ENCODE measurements around the gene CAV1. TPM values are rescaled to one million over a fixed set of nuclear protein-coding genes. Genes with fewer than 3 reads are reported as not detected.

The CAV1 gene
- total RNA-seq, 1 experiment from 2014 or later = 20.2 TPM

DNA sequence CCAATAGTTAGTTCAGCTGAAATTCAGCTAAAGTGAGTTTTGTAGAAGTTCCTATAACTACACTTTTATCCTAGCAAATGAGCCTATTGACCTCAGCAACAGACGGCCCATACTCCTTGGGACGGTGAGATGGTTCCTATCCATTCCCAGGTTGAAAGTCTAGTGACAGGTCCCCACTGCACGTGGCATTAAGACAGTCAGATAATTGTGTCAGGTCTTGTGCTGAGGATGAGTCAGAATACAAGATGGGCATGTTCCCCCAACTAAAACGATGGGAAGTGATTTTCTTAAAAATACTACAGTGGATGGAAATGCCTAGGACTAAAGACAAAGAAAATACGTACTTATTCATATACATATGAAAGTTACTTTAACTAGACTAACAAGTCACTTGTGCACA lies 2.1 kb downstream of the CAV1 start:
- Histone ChIP-seq H3K56ac (ENCODE audit: insufficient read length, low read depth, low read length) (no peak overlapping the region), H3K4ac (ENCODE audit: low read depth, low read length) (no peak overlapping the region), H2BK12ac (ENCODE audit: insufficient read length, low read depth, low read length) (no peak overlapping the region), H3K27ac (ENCODE audit: insufficient read length, low read depth, low read length) (no peak overlapping the region), H3K14ac (ENCODE audit: insufficient read depth, low read length) (no peak overlapping the region), H3K9me3 (ENCODE audit: control insufficient read depth, low read depth, low read length) (no peaks in the 10 kb centered on the region), H3K79me2 (ENCODE audit: insufficient read depth, low read length) (no peaks in the 10 kb centered on the region), H4K20me1 (ENCODE audit: control insufficient read depth, insufficient read depth, insufficient read length) (no peaks in the 10 kb centered on the region), H2AFZ (ENCODE audit: low read length) (no peak overlapping the region), H3K18ac (ENCODE audit: insufficient read length, low read depth, low read length) (no peak overlapping the region), H3K4me1 (ENCODE audit: insufficient read depth, low read length) (peaks cover 4% of the 10 kb centered on the region; the same call in 1 of the 2 replicates), H2BK15ac (ENCODE audit: low read depth, low read length) (no peak overlapping the region), H3K27me3 (ENCODE audit: insufficient read depth, low read length) (no peaks in the 10 kb centered on the region), H3K79me1 (ENCODE audit: insufficient read depth, low read depth, low read length, poor library complexity, severe bottlenecking) (no peaks in the 10 kb centered on the region), H3K23ac (ENCODE audit: insufficient read length, low read depth, low read length) (no peak overlapping the region), H2AK5ac (ENCODE audit: insufficient read length, low read length) (no peak overlapping the region), H3T11ph (ENCODE audit: low read length) (no peak overlapping the region), H4K91ac (ENCODE audit: insufficient read length, low read depth, low read length) (no peak overlapping the region), H2BK5ac (ENCODE audit: insufficient read length, low read length) (no peak overlapping the region), H2BK120ac (ENCODE audit: low read depth, low read length, poor library complexity, severe bottlenecking) (no peak overlapping the region), H3K4me2 (ENCODE audit: insufficient read depth, insufficient read length, low read length) (peak overlapping the region; percentile 90), H3K23me2 (ENCODE audit: insufficient read length, low read depth, low read length, poor library complexity, severe bottlenecking) (peaks cover 20% of the 10 kb centered on the region), H2BK20ac (ENCODE audit: low read depth, low read length, poor library complexity, severe bottlenecking) (no peak overlapping the region), H4K5ac (ENCODE audit: insufficient read length, low read depth, low read length) (no peak overlapping the region), H4K8ac (replicated peaks; ENCODE audit: insufficient read length, low read depth, low read length) (no peak overlapping the region), H3K9ac (ENCODE audit: extremely low read depth, insufficient read length, low read length) (no peak overlapping the region)
- no peak for DNase-seq
- Mint-ChIP-seq H3K36me3 (ENCODE audit: insufficient read depth in 1 of 3, low read depth in 3 of 3) (no peaks in the 10 kb centered on the region), H3K4me1 (peaks cover 46 to 51% of the 10 kb centered on the region in 2 experiments), H3K27me3 (ENCODE audit: low read depth) (peaks cover 19% of the 10 kb centered on the region), H3K9me3 (no peaks in the 10 kb centered on the region), H3K27ac (no peak overlapping the region), H3K4me3 (peak overlapping the region; percentile 84 to 97)
- TF ChIP-seq, protein P1, sequence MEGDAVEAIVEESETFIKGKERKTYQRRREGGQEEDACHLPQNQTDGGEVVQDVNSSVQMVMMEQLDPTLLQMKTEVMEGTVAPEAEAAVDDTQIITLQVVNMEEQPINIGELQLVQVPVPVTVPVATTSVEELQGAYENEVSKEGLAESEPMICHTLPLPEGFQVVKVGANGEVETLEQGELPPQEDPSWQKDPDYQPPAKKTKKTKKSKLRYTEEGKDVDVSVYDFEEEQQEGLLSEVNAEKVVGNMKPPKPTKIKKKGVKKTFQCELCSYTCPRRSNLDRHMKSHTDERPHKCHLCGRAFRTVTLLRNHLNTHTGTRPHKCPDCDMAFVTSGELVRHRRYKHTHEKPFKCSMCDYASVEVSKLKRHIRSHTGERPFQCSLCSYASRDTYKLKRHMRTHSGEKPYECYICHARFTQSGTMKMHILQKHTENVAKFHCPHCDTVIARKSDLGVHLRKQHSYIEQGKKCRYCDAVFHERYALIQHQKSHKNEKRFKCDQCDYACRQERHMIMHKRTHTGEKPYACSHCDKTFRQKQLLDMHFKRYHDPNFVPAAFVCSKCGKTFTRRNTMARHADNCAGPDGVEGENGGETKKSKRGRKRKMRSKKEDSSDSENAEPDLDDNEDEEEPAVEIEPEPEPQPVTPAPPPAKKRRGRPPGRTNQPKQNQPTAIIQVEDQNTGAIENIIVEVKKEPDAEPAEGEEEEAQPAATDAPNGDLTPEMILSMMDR (conservative IDR thresholded peaks at IDR 0.05) = no peak
- no CpG with 5 or more reads among the region's 5 CpGs for WGBS (ENCODE audit: extremely low coverage, insufficient read length, low lambda C conversion rate)

All from H9 (cell line).